SU-DHL-6 (cell line): ENCODE results near the gene ZNF205.
A peak's percentile ranks its signal among the peaks of the same experiment; 100 is the strongest.

Experiments used
- H2AFZ ChIP-seq: fragments of 200-600 bp; sonication (generic); 2 replicates; pipeline ENCODE4 v1.6.1; 2014; ENCODE audit warnings: low read depth, mild to moderate bottlenecking, moderate library complexity, mixed read lengths, antibody characterized with exemption, low read length; ENCODE audit not compliant: severe bottlenecking
- H3F3A ChIP-seq: fragments of 200-600 bp; shearing (Covaris generic); 2 replicates; pipeline ENCODE4 v1.6.0; 2016; ENCODE audit warnings: antibody characterized with exemption, mild to moderate bottlenecking; ENCODE audit not compliant: insufficient read depth
- H3K27ac ChIP-seq: fragments of 200-600 bp; sonication (generic); 2 replicates; pipeline ENCODE4 v1.5.1; 2016; ENCODE audit warnings: low read depth, mild to moderate bottlenecking, low read length, moderate library complexity, mixed read lengths
- H3K27me3 ChIP-seq: fragments of 200-600 bp; sonication (generic), shearing (Covaris generic); 2 replicates; pipeline ENCODE4 v1.6.0; 2014; ENCODE audit warnings: mild to moderate bottlenecking, low read length
- H3K36me3 ChIP-seq: fragments of 200-600 bp; sonication (generic); 2 replicates; pipeline ENCODE4 v1.6.1; 2014; ENCODE audit warnings: mild to moderate bottlenecking, low read length, mixed read lengths
- H3K4me2 ChIP-seq: fragments of 300-600, 200-600 bp; shearing (Covaris generic), sonication (generic); 2 replicates; pipeline ENCODE4 v1.6.0; 2014; ENCODE audit warnings: low read length, low read depth, mild to moderate bottlenecking; ENCODE audit not compliant: poor library complexity, severe bottlenecking
- H3K4me3 ChIP-seq: fragments of 200-600 bp; sonication (generic); 2 replicates; pipeline ENCODE4 v1.5.1; 2014; ENCODE audit warnings: antibody characterized with exemption, low read length, mild to moderate bottlenecking, mixed read lengths; ENCODE audit not compliant: insufficient read depth, poor library complexity, severe bottlenecking
- H3K79me2 ChIP-seq: fragments of 200-600 bp; sonication (generic); 2 replicates; pipeline ENCODE4 v1.6.1; 2014; ENCODE audit warnings: mild to moderate bottlenecking, low read length, moderate library complexity; ENCODE audit not compliant: insufficient read depth
- H3K9ac ChIP-seq: fragments of 200-600 bp; sonication (generic); 2 replicates; pipeline ENCODE4 v1.7.0; 2014; ENCODE audit warnings: mild to moderate bottlenecking, low read length
- H3K9me2 ChIP-seq: fragments of 200-600 bp; sonication (generic); replicated peaks from 2 replicates; pipeline ENCODE4 v1.6.1; 2014; ENCODE audit warnings: low read length; ENCODE audit not compliant: insufficient read depth
- H3K9me3 ChIP-seq: fragments of 200-600 bp; sonication (generic); 2 replicates; pipeline ENCODE4 v1.6.1; 2014; ENCODE audit warnings: low read length, mixed read lengths; ENCODE audit not compliant: insufficient read depth
- H4K20me1 ChIP-seq: fragments of 200-600 bp; sonication (generic); 2 replicates; pipeline ENCODE4 v1.6.1; 2014; ENCODE audit warnings: low read depth, mild to moderate bottlenecking, antibody characterized with exemption, low read length, moderate library complexity, mixed read lengths
- EZH2phosphoT487 ChIP-seq: fragments of 200-600 bp; sonication (generic), shearing (Covaris generic); conservative IDR thresholded peaks from 2 replicates; pipeline ENCODE4 v1.6.1; 2018; ENCODE audit warnings: mild to moderate bottlenecking, antibody characterized with exemption, low read length, moderate library complexity, mixed read lengths
- TF ChIP-seq, protein P1 (sequence below): fragments of 200-600 bp; sonication (generic); IDR thresholded peaks from one replicate; pipeline ENCODE4 v1.5.1; 2017; ENCODE audit warnings: antibody characterized with exemption, mild to moderate bottlenecking, low read length, moderate library complexity; ENCODE audit not compliant: insufficient read depth, poor library complexity, severe bottlenecking

ZNF205 gene

DNA sequence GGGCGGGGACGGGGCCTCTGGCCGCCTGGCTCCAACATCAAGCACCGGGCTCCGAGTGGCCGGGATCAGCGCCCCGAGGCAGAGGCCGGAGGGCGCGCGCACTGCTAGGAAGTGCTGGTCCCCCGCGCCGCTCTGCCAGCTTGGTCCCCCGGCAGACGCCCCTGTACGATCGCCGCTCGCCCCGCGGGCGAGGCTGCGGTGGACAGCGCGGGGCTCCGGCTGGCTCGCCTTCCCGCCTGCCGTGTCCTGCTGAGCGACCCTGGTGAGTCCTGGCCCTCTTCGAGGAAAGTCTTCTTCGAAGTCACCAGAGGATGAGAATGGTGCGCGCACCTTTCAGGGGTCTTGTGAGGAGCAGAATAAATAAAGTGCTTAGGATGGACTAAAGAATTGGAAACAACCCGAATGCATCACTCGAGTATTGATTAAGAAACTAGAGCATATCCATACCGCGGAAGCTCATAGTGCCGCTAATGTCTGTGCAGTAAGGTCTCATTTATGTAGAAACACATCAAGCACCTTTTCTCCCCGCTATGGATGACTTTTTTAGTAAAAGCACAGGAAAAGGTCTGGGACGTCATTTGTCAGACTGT, 22.8 kb downstream of the ZNF205 start:
- TF ChIP-seq EZH2phosphoT487: no peak
- TF ChIP-seq, protein P1, sequence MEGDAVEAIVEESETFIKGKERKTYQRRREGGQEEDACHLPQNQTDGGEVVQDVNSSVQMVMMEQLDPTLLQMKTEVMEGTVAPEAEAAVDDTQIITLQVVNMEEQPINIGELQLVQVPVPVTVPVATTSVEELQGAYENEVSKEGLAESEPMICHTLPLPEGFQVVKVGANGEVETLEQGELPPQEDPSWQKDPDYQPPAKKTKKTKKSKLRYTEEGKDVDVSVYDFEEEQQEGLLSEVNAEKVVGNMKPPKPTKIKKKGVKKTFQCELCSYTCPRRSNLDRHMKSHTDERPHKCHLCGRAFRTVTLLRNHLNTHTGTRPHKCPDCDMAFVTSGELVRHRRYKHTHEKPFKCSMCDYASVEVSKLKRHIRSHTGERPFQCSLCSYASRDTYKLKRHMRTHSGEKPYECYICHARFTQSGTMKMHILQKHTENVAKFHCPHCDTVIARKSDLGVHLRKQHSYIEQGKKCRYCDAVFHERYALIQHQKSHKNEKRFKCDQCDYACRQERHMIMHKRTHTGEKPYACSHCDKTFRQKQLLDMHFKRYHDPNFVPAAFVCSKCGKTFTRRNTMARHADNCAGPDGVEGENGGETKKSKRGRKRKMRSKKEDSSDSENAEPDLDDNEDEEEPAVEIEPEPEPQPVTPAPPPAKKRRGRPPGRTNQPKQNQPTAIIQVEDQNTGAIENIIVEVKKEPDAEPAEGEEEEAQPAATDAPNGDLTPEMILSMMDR: no peak
- Histone ChIP-seq H3K27me3 (no peaks in the 10 kb centered on the region), H3K9ac (peak overlapping the region; percentile 78), H3K9me3 (no peaks in the 10 kb centered on the region), H3K4me3 (peak overlapping the region; percentile 80), H3K79me2 (peaks cover 11% of the 10 kb centered on the region), H4K20me1 (no peaks in the 10 kb centered on the region), H3K4me2 (peak overlapping the region; percentile 88), H3K9me2 (no peaks in the 10 kb centered on the region), H3K27ac (peak overlapping the region; percentile 18; the same call in 1 of the 2 replicates), H3F3A (peaks cover 5% of the 10 kb centered on the region), H2AFZ (peak overlapping the region; percentile 76), H3K36me3 (no peaks in the 10 kb centered on the region)

DNA sequence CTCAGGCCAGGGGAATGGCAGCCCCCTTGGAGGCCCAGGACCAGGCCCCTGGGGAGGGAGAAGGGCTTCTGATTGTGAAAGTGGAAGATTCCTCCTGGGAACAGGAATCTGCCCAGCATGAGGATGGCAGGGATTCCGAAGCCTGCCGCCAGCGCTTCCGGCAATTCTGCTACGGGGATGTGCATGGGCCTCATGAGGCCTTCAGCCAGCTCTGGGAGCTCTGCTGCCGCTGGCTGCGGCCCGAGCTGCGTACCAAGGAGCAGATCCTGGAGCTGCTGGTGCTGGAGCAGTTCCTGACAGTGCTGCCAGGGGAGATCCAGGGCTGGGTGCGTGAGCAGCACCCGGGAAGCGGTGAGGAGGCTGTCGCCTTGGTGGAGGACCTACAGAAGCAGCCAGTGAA, 24.9 kb downstream of the ZNF205 start:
- no peaks in the 10 kb centered on the region for H3K9me2 ChIP-seq
- no peak overlapping the region for H3K4me2 ChIP-seq
- TF ChIP-seq, protein P1: no peak
- no peak for TF ChIP-seq EZH2phosphoT487
- H3K79me2 ChIP-seq: peaks cover 11% of the 10 kb centered on the region
- no peaks in the 10 kb centered on the region for H3K36me3 ChIP-seq
- H2AFZ ChIP-seq: no peak overlapping the region
- no peaks in the 10 kb centered on the region for H3K9me3 ChIP-seq
- no peak overlapping the region for H3K27ac ChIP-seq
- no peak overlapping the region for H3K9ac ChIP-seq
- H3K27me3 ChIP-seq: no peaks in the 10 kb centered on the region
- no peaks in the 10 kb centered on the region for H4K20me1 ChIP-seq
- no peak overlapping the region for H3K4me3 ChIP-seq
- peaks cover 4% of the 10 kb centered on the region; the same call in 1 of the 2 replicates for H3F3A ChIP-seq

DNA sequence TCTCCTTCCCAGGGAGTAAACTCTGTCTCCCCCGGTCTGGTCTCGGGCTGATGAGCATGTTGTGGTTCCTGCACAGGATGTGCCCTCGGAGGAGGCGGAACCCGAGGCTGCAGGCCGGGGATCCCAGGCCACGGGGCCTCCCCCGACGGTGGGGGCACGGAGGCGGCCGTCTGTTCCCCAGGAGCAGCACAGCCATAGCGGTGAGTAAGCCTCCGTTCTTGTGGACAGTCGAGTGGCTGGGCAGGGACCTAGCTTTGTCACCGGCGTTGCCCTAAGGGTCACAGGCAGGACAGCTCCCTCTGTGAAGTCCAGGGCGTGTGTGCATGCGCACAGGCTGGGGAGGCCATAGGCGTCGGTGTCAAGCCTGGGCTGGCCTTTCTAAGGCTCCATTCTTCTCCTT, 26.0 kb downstream of the ZNF205 start:
- H3K4me2 ChIP-seq: no peak overlapping the region
- no peaks in the 10 kb centered on the region for H3K27me3 ChIP-seq
- H3K27ac ChIP-seq: no peak overlapping the region
- no peak overlapping the region for H3K4me3 ChIP-seq
- H3K36me3 ChIP-seq: no peaks in the 10 kb centered on the region
- H3K9ac ChIP-seq: no peak overlapping the region
- peaks cover 4% of the 10 kb centered on the region; the same call in 1 of the 2 replicates for H3F3A ChIP-seq
- H4K20me1 ChIP-seq: no peaks in the 10 kb centered on the region
- no peaks in the 10 kb centered on the region for H3K9me2 ChIP-seq
- H2AFZ ChIP-seq: no peak overlapping the region
- no peaks in the 10 kb centered on the region for H3K9me3 ChIP-seq
- peaks cover 11% of the 10 kb centered on the region for H3K79me2 ChIP-seq
- TF ChIP-seq, protein P1: no peak
- TF ChIP-seq EZH2phosphoT487: no peak
